HEK293T (cell line): ENCODE data around the gene CBLB.

Source experiments
- CTCF ChIA-PET: fragments of 350-600 bp; formaldehyde crosslinking; extraction: SDS; loops from one replicate; lab custom pipeline; 2021; ENCODE audit warnings: antibody characterized with exemption, inconsistent platforms; lab: Yijun Ruan, JAX
- POLR2A ChIA-PET: fragments of 350-600 bp; formaldehyde crosslinking; extraction: SDS; loops from one replicate; lab custom pipeline; 2020; ENCODE audit warnings: antibody characterized with exemption, inconsistent platforms; lab: Yijun Ruan, JAX
- DNase-seq: peaks from one replicate; pipeline ENCODE4 v3.0.0; 2012; ENCODE audit warnings: mixed read lengths; ENCODE audit errors: extremely low spot score
- ARNT ChIP-seq: fragments of 450-650 bp; IDR thresholded peaks from 2 replicates; pipeline ENCODE4 v1.6.1; 2017; ENCODE audit warnings: mild to moderate bottlenecking
- BHLHE40 ChIP-seq: fragments of 450-650 bp; IDR thresholded peaks from 2 replicates; pipeline ENCODE4 v1.6.1; 2016; ENCODE audit warnings: mild to moderate bottlenecking, moderate library complexity, borderline replicate concordance
- CTBP1 ChIP-seq: fragments of 450-650 bp; IDR thresholded peaks from 2 replicates; pipeline ENCODE4 v1.6.1; 2016; ENCODE audit warnings: borderline replicate concordance
- ELF4 ChIP-seq: fragments of 450-650 bp; IDR thresholded peaks from 2 replicates; pipeline ENCODE4 v1.6.1; 2017; ENCODE audit warnings: antibody characterized with exemption
- FOXA1 ChIP-seq: fragments of 450-650 bp; IDR thresholded peaks from 2 replicates; pipeline ENCODE4 v1.6.1; 2016; ENCODE audit warnings: mild to moderate bottlenecking
- FOXK2 ChIP-seq: fragments of 450-650 bp; IDR thresholded peaks from 2 replicates; pipeline ENCODE4 v1.6.1; 2016; ENCODE audit warnings: mild to moderate bottlenecking
- FOXM1 ChIP-seq: fragments of 450-650 bp; IDR thresholded peaks from 2 replicates; pipeline ENCODE4 v1.6.1; 2017; ENCODE audit warnings: mild to moderate bottlenecking, borderline replicate concordance
- HDGF ChIP-seq: fragments of 450-650 bp; IDR thresholded peaks from 2 replicates; pipeline ENCODE4 v1.6.1; 2017; ENCODE audit warnings: antibody characterized with exemption, borderline replicate concordance
- L3MBTL2 ChIP-seq: fragments of 450-650 bp; conservative IDR thresholded peaks from 2 replicates; pipeline ENCODE4 v1.6.1; 2016; ENCODE audit warnings: mild to moderate bottlenecking
- LEF1 ChIP-seq: fragments of 450-650 bp; IDR thresholded peaks from 2 replicates; pipeline ENCODE4 v1.6.1; 2017; ENCODE audit warnings: mild to moderate bottlenecking, borderline replicate concordance
- NFRKB ChIP-seq: fragments of 450-650 bp; IDR thresholded peaks from 2 replicates; pipeline ENCODE4 v1.6.1; 2016; ENCODE audit warnings: mild to moderate bottlenecking, moderate library complexity
- PKNOX1 ChIP-seq: fragments of 450-650 bp; IDR thresholded peaks from 2 replicates; pipeline ENCODE4 v1.6.1; 2016
- SP1 ChIP-seq: fragments of 450-650 bp; IDR thresholded peaks from 2 replicates; pipeline ENCODE4 v1.6.1; 2017
- SUZ12 ChIP-seq: fragments of 450-650 bp; IDR thresholded peaks from 2 replicates; pipeline ENCODE4 v1.6.1; 2016; ENCODE audit warnings: mild to moderate bottlenecking
- TARDBP ChIP-seq: fragments of 450-650 bp; IDR thresholded peaks from 2 replicates; pipeline ENCODE4 v1.6.1; 2016
- ZNF384 ChIP-seq: fragments of 450-650 bp; IDR thresholded peaks from 2 replicates; pipeline ENCODE4 v1.6.1; 2016

Gene CBLB

DNA sequence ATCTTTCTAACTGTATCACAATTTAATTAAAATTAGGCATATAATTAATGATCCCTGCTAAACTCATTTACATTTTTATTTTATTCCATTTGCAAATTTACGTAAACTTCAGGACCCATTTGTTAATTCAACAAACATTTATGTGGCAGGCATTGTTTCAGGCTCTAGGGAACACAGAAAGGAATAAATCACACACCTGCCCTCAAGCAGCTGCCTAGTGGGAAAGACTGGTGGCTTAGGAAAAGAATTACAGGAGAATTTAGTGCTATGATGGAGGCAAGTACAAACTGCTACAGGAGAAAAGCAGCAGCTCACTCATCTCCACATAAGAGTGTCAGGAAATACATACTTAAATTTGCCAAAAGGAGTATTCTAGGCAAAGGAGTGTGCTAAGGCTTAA is 11.2 kb downstream of the CBLB start:
- DNase-seq = no peak
- POLR2A ChIA-PET = no interaction called here
- TF ChIP-seq ELF4 (no peak), PKNOX1 (no peak), NFRKB (no peak), HDGF (no peak), ZNF384 (no peak), LEF1 (no peak), FOXA1 (no peak), ARNT (no peak), SP1 (no peak), TARDBP (no peak), SUZ12 (no peak), BHLHE40 (no peak), L3MBTL2 (no peak), CTBP1 (no peak), FOXM1 (no peak), FOXK2 (no peak)
- CTCF ChIA-PET = no interaction called here

GRCh38 chr3:105856605-105857004 is 12.2 kb downstream of the CBLB start:
- ChIA-PET CTCF (no interaction called here), POLR2A (no interaction called here)
- TF ChIP-seq CTBP1 (no peak), PKNOX1 (no peak), FOXM1 (no peak), ELF4 (no peak), BHLHE40 (no peak), TARDBP (no peak), LEF1 (no peak), L3MBTL2 (no peak), HDGF (no peak), FOXA1 (no peak), SP1 (no peak), ARNT (no peak), SUZ12 (no peak), NFRKB (no peak), FOXK2 (no peak)
- no peak for DNase-seq

DNA sequence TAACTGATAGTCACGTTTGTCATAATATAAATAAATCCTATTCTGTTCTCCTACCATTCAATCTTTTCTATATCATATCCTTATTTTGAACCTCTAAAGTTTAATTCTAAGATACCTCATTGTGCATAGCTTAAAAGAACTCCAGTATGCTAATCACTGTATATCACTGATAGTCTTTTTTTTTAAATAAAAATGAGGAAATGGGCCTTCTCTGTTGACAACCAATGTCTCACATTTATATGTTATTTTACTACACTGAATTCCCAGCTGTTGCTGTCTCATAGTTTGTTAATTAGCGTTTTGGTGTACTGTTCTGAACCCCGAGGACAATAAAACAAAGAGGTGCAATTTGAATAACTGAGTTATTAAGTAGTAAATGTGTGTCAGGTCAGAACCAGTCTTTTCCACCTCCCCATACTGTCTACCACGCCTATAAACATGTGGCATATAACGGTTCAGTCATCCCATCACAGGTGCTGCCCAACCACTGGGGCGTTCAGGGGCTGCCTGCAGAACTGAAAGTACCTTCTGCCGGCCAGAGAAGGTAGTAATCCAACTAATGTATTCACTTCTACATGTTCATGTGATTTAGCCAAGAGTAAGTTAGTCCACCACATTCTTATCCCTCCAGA is 14.9 kb downstream of the CBLB start:
- ChIA-PET POLR2A (no interaction called here), CTCF (no interaction called here)
- DNase-seq = no peak
- TF ChIP-seq TARDBP = no peak
- no peak for TF ChIP-seq SP1
- no peak for TF ChIP-seq CTBP1
- no peak for TF ChIP-seq ELF4
- no peak for TF ChIP-seq ZNF384
- no peak for TF ChIP-seq LEF1
- no peak for TF ChIP-seq L3MBTL2
- no peak for TF ChIP-seq HDGF
- no peak for TF ChIP-seq FOXM1
- TF ChIP-seq ARNT = no peak
- no peak for TF ChIP-seq FOXA1
- no peak for TF ChIP-seq PKNOX1
- no peak for TF ChIP-seq NFRKB
- TF ChIP-seq FOXK2 = no peak
- TF ChIP-seq SUZ12 = no peak
- no peak for TF ChIP-seq BHLHE40

DNA sequence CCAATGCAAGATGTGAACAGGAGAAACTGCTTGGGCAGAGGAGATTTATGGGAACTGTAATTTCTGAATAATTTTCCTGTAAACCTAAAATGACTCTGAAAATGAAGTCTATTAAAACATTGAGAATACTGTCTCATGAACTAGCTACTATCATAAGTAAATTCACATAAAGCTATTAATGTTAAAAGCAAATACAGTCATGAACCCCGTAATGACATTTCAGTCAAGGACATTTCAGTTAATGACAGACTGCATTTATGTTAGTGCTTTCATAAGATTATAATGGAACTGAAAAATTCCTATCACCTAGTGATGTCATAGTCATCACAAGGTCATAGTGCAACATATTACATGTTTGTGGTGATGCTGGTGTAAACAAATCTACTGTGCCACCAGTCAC is 17.2 kb downstream of the CBLB start:
- ChIA-PET CTCF (no interaction called here), POLR2A (no interaction called here)
- TF ChIP-seq LEF1 (no peak), NFRKB (no peak), TARDBP (no peak), FOXM1 (no peak), FOXK2 (no peak), ELF4 (no peak), ZNF384 (no peak), BHLHE40 (no peak), PKNOX1 (no peak), L3MBTL2 (no peak), FOXA1 (no peak), SP1 (no peak), SUZ12 (no peak), CTBP1 (no peak), ARNT (no peak), HDGF (no peak)
- no peak for DNase-seq

DNA sequence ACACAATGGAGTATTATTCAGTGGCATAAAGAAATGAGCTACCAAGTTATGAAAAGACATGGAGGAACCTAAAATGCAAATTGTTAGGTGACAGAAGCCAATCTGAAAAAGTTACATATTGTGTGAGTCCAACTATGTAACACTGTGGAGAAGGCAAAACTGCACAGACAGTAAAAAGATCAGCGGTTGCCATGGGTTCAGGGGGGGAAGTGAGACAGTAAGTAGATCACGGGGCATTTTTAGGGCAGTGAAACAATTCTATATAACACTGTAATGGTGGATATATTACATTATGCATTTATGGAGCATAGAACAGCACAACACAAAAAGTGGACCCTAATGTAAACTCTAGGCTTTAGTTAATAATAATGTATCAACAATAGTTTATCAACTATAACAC is 17.6 kb downstream of the CBLB start:
- TF ChIP-seq ARNT (no peak), ZNF384 (no peak), BHLHE40 (no peak), HDGF (no peak), CTBP1 (no peak), SP1 (no peak), L3MBTL2 (no peak), FOXK2 (no peak), NFRKB (no peak), LEF1 (no peak), PKNOX1 (no peak), FOXM1 (no peak), FOXA1 (no peak), SUZ12 (no peak)
- POLR2A ChIA-PET = no interaction called here
- CTCF ChIA-PET = no interaction called here
- DNase-seq = no peak
